HL-60 (cell line): ENCODE data around the gene KCNQ1.

Experiments used
- DNase-seq, 2 experiments: peaks; one replicate each; pipeline ENCODE4 v3.0.0-alpha.2; 2010 to 2020; ENCODE audit warnings: low read depth in 1 of 2, low spot score in 1 of 2
- H3K27ac ChIP-seq: fragments of 250-450 bp; sonication (Bioruptor Pico); replicated peaks from 2 replicates; pipeline ENCODE4 v1.5.1; 2020; ENCODE audit warnings: mild to moderate bottlenecking, moderate library complexity
- H3K27me3 ChIP-seq: fragments of 250-450 bp; sonication (Bioruptor Pico); 2 replicates; pipeline ENCODE4 v1.5.1; 2021; ENCODE audit warnings: mild to moderate bottlenecking, moderate library complexity; ENCODE audit not compliant: insufficient read depth, poor library complexity, severe bottlenecking
- H3K4me3 ChIP-seq: replicated peaks from 2 replicates; pipeline ENCODE4 v1.5.1; 2011; ENCODE audit warnings: mild to moderate bottlenecking, control low read depth, low read length; ENCODE audit not compliant: insufficient read depth
- CTCF ChIP-seq: IDR thresholded peaks from one replicate; pipeline ENCODE4 v1.5.1; 2011; ENCODE audit warnings: low read length, control low read depth, inconsistent platforms; ENCODE audit not compliant: insufficient read depth
- GABPA ChIP-seq: IDR thresholded peaks from 2 replicates; pipeline ENCODE4 v1.6.1; 2012; ENCODE audit warnings: low read depth
- POLR2AphosphoS5 ChIP-seq: IDR thresholded peaks from 2 replicates; pipeline ENCODE4 v1.6.1; 2012; ENCODE audit warnings: low read depth
- REST ChIP-seq: IDR thresholded peaks from 2 replicates; pipeline ENCODE4 v1.6.1; 2012; ENCODE audit warnings: low read depth; ENCODE audit not compliant: insufficient replicate concordance
- SPI1 ChIP-seq: IDR thresholded peaks from 2 replicates; pipeline ENCODE4 v1.6.1; 2012; ENCODE audit warnings: low read depth, mild to moderate bottlenecking, borderline replicate concordance

Gene KCNQ1

GRCh38 chr11:2787816-2788167 is 343.0 kb downstream of the KCNQ1 start:
- H3K27ac ChIP-seq = no peak overlapping the region
- no peak overlapping the region for H3K4me3 ChIP-seq
- H3K27me3 ChIP-seq = peaks cover 9% of the 10 kb centered on the region
- DNase-seq = no peak
- no peak for TF ChIP-seq REST
- no peak for TF ChIP-seq GABPA
- TF ChIP-seq CTCF = no peak
- TF ChIP-seq POLR2AphosphoS5 = no peak

GRCh38 chr11:2788168-2789071 is 343.6 kb downstream of the KCNQ1 start:
- Histone ChIP-seq H3K27me3 (peaks cover 9% of the 10 kb centered on the region), H3K27ac (no peak overlapping the region), H3K4me3 (no peak overlapping the region)
- TF ChIP-seq GABPA (no peak), POLR2AphosphoS5 (no peak), CTCF (no peak), REST (no peak), SPI1 (no peak)
- DNase-seq = no peak

GRCh38 chr11:2789331-2789730 is 344.5 kb downstream of the KCNQ1 start:
- DNase-seq = no peak

More at GRCh38 chr11:2789331-2789730, 344.5 kb downstream of the KCNQ1 start:
- no peak for TF ChIP-seq SPI1
- TF ChIP-seq CTCF = no peak
- TF ChIP-seq GABPA = no peak
- no peak for TF ChIP-seq POLR2AphosphoS5
- Histone ChIP-seq H3K27me3 (peaks cover 9% of the 10 kb centered on the region), H3K27ac (no peak overlapping the region), H3K4me3 (no peak overlapping the region)
